Astrocyte (in vitro differentiated cells and primary cell): ENCODE data around the gene MAPK12. TPM values are rescaled to one million over a fixed set of nuclear protein-coding genes. Genes with fewer than 3 reads are reported as not detected.
A peak's percentile ranks its signal among the peaks of the same experiment; 100 is the strongest.

ENCODE experiments used
- DNase-seq: peaks from one replicate; pipeline ENCODE4 v3.0.0-alpha.2; 2010; ENCODE audit warnings: low read depth
- FAIRE-seq: peaks from 2 replicates; lab custom pipeline; 2011; peaks lifted over from hg19 to GRCh38; lab: Jason Lieb, UNC
- H2AFZ ChIP-seq: 2 replicates; pipeline ENCODE4 v1.6.0; 2012; ENCODE audit warnings: low read depth, low read length, inconsistent platforms
- H3K27ac ChIP-seq: 2 replicates; pipeline ENCODE4 v1.5.1; 2011; ENCODE audit warnings: low read depth, low read length, inconsistent platforms
- H3K27me3 ChIP-seq: 2 replicates; pipeline ENCODE4 v1.6.0; 2011; ENCODE audit warnings: low read length, inconsistent platforms; ENCODE audit not compliant: insufficient read depth
- H3K36me3 ChIP-seq: 2 replicates; pipeline ENCODE4 v1.5.1; 2011; ENCODE audit warnings: low read length, inconsistent platforms; ENCODE audit not compliant: insufficient read depth
- H3K4me1 ChIP-seq: 2 replicates; pipeline ENCODE4 v1.5.1; 2011; ENCODE audit warnings: low read length, inconsistent platforms; ENCODE audit not compliant: insufficient read depth
- H3K4me2 ChIP-seq: 2 replicates; pipeline ENCODE4 v1.6.0; 2012; ENCODE audit warnings: low read length, inconsistent platforms
- H3K4me3 ChIP-seq: 2 replicates; pipeline ENCODE4 v1.5.1; 2011; ENCODE audit warnings: low read depth, mild to moderate bottlenecking, low read length, inconsistent platforms; ENCODE audit not compliant: insufficient read depth
- H3K79me2 ChIP-seq: 2 replicates; pipeline ENCODE4 v1.6.0; 2012; ENCODE audit warnings: mild to moderate bottlenecking, low read length, inconsistent platforms; ENCODE audit not compliant: insufficient read depth
- H3K9ac ChIP-seq: 2 replicates; pipeline ENCODE4 v1.6.0; 2012; ENCODE audit warnings: mild to moderate bottlenecking, low read length, inconsistent platforms
- H3K9me3 ChIP-seq: 2 replicates; pipeline ENCODE4 v1.5.1; 2012; ENCODE audit warnings: low read depth, mild to moderate bottlenecking, low read length, inconsistent platforms; ENCODE audit not compliant: insufficient read depth
- H4K20me1 ChIP-seq: 2 replicates; pipeline ENCODE4 v1.6.0; 2012; ENCODE audit warnings: low read length, inconsistent platforms; ENCODE audit not compliant: insufficient read depth
- H3K27ac Mint-ChIP-seq: one replicate; pipeline ENCODE4 v1.8.0; 2021; ENCODE audit warnings: mild to moderate bottlenecking, mixed read lengths; ENCODE audit not compliant: unreplicated experiment
- H3K27me3 Mint-ChIP-seq: one replicate; pipeline ENCODE4 v1.8.0; 2021; ENCODE audit warnings: low read depth, mixed read lengths; ENCODE audit not compliant: unreplicated experiment
- H3K36me3 Mint-ChIP-seq: one replicate; pipeline ENCODE4 v1.8.0; 2021; ENCODE audit warnings: low read depth, mixed read lengths; ENCODE audit not compliant: unreplicated experiment
- H3K4me1 Mint-ChIP-seq: one replicate; pipeline ENCODE4 v1.8.0; 2021; ENCODE audit warnings: low read depth, mixed read lengths; ENCODE audit not compliant: unreplicated experiment
- H3K4me3 Mint-ChIP-seq: one replicate; pipeline ENCODE4 v1.8.0; 2021; ENCODE audit warnings: mild to moderate bottlenecking, moderate library complexity, mixed read lengths; ENCODE audit not compliant: unreplicated experiment
- H3K9me3 Mint-ChIP-seq: one replicate; pipeline ENCODE4 v1.8.0; 2021; ENCODE audit warnings: mild to moderate bottlenecking, mixed read lengths; ENCODE audit not compliant: unreplicated experiment
- EZH2 ChIP-seq: IDR thresholded peaks from 2 replicates; pipeline ENCODE4 v1.6.1; 2012; ENCODE audit warnings: mild to moderate bottlenecking, low read length, inconsistent platforms; ENCODE audit not compliant: insufficient read depth
- total RNA-seq: library from RNA; stranded (reverse); gene quantifications from 2 replicates; pipeline ENCODE4 v1.2.1, GENCODE V29; 2021
- TF ChIP-seq, protein P1 (sequence below): IDR thresholded peaks from 2 replicates; pipeline ENCODE4 v1.5.1; 2011; ENCODE audit warnings: low read depth, mild to moderate bottlenecking, inconsistent platforms, low read length, moderate library complexity; ENCODE audit not compliant: insufficient read depth

Gene MAPK12
- total RNA-seq, 1 donor from 2014 or later: 36.4 TPM

DNA sequence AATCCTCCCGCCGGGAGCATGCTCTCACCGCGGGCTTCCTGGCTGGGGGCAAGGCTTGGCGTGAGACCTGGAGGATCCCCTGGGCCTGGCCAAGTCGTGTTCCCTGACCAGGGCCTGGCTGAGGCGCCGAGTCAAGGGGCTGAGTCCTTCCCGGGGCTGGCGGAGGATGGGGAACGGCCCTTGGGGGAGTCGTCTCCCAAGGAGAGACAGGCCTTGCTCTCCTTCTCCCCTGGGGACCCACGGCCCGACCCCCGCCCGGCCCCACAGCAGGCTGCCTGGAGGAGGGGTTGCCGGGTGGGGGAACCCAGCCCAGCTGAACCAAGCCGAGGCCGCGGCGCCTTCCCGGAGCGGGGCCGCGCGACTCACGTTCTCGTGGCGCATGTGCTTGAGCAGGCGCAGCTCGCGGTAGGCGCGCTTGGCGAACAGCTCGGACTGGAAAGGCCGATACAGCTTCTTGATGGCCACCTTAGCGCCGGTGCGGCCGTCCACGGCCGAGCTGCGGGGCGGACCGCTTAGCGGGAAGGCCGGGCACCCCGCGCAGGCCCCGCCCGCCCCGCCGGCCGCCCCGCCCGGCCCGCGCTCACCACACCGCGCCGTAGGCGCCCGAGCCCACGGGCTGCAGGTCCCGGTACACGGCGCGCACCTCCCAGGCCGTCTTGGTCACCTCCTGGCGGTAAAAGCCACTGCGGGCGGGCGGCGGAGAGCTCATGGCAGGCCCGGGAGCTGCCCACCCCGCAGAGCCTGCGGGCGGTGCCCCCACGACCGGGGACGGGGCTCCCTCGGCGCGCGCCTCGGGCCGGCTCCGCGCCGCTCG is 475 bp downstream of the MAPK12 start:
- Histone ChIP-seq H3K36me3 (no peaks in the 10 kb centered on the region), H3K9me3 (no peaks in the 10 kb centered on the region), H3K27me3 (no peaks in the 10 kb centered on the region), H3K9ac (peak overlapping the region; percentile 84), H3K4me1 (peaks cover 17% of the 10 kb centered on the region), H3K27ac (peak overlapping the region; percentile 58), H4K20me1 (peaks cover 13% of the 10 kb centered on the region), H2AFZ (peak overlapping the region; percentile 73), H3K79me2 (peaks cover 26% of the 10 kb centered on the region), H3K4me3 (peak overlapping the region; percentile 68), H3K4me2 (peak overlapping the region; percentile 92)
- H3K27me3 Mint-ChIP-seq: peaks cover 3% of the 10 kb centered on the region
- peaks cover 5% of the 10 kb centered on the region for H3K36me3 Mint-ChIP-seq
- DNase-seq (peak; percentile 64), FAIRE-seq (no peak)
- no peaks in the 10 kb centered on the region for H3K9me3 Mint-ChIP-seq
- H3K4me3 Mint-ChIP-seq: peak overlapping the region; percentile 78
- no peak for TF ChIP-seq EZH2
- TF ChIP-seq, protein P1, sequence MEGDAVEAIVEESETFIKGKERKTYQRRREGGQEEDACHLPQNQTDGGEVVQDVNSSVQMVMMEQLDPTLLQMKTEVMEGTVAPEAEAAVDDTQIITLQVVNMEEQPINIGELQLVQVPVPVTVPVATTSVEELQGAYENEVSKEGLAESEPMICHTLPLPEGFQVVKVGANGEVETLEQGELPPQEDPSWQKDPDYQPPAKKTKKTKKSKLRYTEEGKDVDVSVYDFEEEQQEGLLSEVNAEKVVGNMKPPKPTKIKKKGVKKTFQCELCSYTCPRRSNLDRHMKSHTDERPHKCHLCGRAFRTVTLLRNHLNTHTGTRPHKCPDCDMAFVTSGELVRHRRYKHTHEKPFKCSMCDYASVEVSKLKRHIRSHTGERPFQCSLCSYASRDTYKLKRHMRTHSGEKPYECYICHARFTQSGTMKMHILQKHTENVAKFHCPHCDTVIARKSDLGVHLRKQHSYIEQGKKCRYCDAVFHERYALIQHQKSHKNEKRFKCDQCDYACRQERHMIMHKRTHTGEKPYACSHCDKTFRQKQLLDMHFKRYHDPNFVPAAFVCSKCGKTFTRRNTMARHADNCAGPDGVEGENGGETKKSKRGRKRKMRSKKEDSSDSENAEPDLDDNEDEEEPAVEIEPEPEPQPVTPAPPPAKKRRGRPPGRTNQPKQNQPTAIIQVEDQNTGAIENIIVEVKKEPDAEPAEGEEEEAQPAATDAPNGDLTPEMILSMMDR: no peak
- peaks cover 7% of the 10 kb centered on the region for H3K4me1 Mint-ChIP-seq
- H3K27ac Mint-ChIP-seq: no peak overlapping the region

DNA sequence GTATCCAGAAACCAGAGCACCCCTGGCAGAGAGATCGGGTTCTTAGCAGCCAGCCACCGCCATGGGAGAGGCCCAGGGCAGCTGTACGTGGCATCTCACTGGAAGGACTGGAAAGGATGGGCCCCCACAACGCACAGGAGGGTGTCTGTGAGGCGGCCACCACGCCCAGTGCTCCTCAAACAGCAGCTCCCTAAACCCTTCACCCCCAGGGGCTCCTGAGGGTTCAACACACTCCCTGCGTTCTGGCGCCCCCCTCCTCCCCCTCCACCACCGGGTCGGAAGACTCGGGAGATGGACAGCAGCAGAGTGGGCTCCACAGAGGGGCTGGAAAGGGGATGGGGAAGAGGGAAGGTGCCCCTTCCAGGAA is 1.1 kb downstream of the MAPK12 start:
- DNase-seq: no peak
- H3K4me3 Mint-ChIP-seq: peak overlapping the region; percentile 78
- Histone ChIP-seq H3K4me1 (peaks cover 17% of the 10 kb centered on the region), H3K27me3 (no peaks in the 10 kb centered on the region), H3K36me3 (no peaks in the 10 kb centered on the region), H3K79me2 (peaks cover 26% of the 10 kb centered on the region), H4K20me1 (peaks cover 13% of the 10 kb centered on the region), H3K4me2 (peak overlapping the region; percentile 92), H3K9ac (peak overlapping the region; percentile 84), H3K9me3 (no peaks in the 10 kb centered on the region), H3K4me3 (peak overlapping the region; percentile 68), H3K27ac (peak overlapping the region; percentile 58), H2AFZ (peak overlapping the region; percentile 73)
- no peak for FAIRE-seq
- no peaks in the 10 kb centered on the region for H3K9me3 Mint-ChIP-seq
- peaks cover 7% of the 10 kb centered on the region for H3K4me1 Mint-ChIP-seq
- no peak overlapping the region for H3K27ac Mint-ChIP-seq
- H3K27me3 Mint-ChIP-seq: peaks cover 3% of the 10 kb centered on the region
- TF ChIP-seq EZH2: no peak
- TF ChIP-seq, protein P1: no peak
- peaks cover 3% of the 10 kb centered on the region for H3K36me3 Mint-ChIP-seq

DNA sequence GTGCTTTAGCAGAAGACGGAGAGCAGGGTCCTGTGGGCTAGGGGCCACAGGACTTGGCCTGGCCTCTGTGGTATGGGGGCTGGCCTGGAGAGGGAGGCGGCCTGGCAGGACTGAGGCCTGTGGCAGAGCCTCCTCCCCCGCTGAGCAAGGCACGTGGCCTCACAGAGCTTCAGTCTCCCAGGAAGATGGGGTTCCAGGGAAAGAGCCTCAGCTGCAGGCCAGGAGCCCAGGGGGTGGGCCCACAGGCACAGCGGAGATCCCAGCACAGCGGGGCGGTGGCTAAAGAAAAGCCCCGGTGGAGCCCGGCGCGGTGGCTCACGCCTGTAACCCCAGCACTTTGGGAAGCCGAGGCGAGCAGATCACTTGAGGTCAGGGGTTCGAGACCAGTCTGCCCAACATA is 2.2 kb downstream of the MAPK12 start:
- DNase-seq (no peak), FAIRE-seq (no peak)
- TF ChIP-seq, protein P1: no peak
- no peak for TF ChIP-seq EZH2
- no peaks in the 10 kb centered on the region for H3K27me3 ChIP-seq
- H3K27ac Mint-ChIP-seq: no peak overlapping the region
- peaks cover 26% of the 10 kb centered on the region for H3K79me2 ChIP-seq
- H3K4me2 ChIP-seq: peak overlapping the region; percentile 4
- H4K20me1 ChIP-seq: peaks cover 17% of the 10 kb centered on the region
- H3K4me3 ChIP-seq: no peak overlapping the region
- H3K27ac ChIP-seq: no peak overlapping the region
- H3K9me3 Mint-ChIP-seq: no peaks in the 10 kb centered on the region
- H3K4me3 Mint-ChIP-seq: peak overlapping the region; percentile 22
- no peaks in the 10 kb centered on the region for H3K36me3 ChIP-seq
- H3K9me3 ChIP-seq: no peaks in the 10 kb centered on the region
- H3K27me3 Mint-ChIP-seq: no peaks in the 10 kb centered on the region
- H3K9ac ChIP-seq: no peak overlapping the region
- H2AFZ ChIP-seq: no peak overlapping the region
- peaks cover 2% of the 10 kb centered on the region for H3K36me3 Mint-ChIP-seq
- peaks cover 17% of the 10 kb centered on the region for H3K4me1 ChIP-seq
- H3K4me1 Mint-ChIP-seq: peaks cover 7% of the 10 kb centered on the region
